Fibroblast of the aortic adventitia (primary cell): ENCODE measurements around the gene GJB1. TPM values are rescaled to one million over a fixed set of nuclear protein-coding genes. Genes with fewer than 3 reads are reported as not detected.

Experiments used
- DNase-seq: peaks from one replicate; pipeline ENCODE4 v3.0.0-alpha.2; 2010; ENCODE audit warnings: low read depth
- H3K4me3 ChIP-seq: 2 replicates; pipeline ENCODE4 v1.5.1; 2011; ENCODE audit warnings: low read depth, mild to moderate bottlenecking, control low read depth, low read length, moderate library complexity
- total RNA-seq: library from RNA; depleted of rRNA; stranded (reverse); fragments of >200 nt; gene quantifications from 2 replicates; pipeline ENCODE4 v1.2.3, GENCODE V29; 2012; ENCODE audit warnings: low replicate concordance
- TF ChIP-seq, protein P1 (sequence below): IDR thresholded peaks from 2 replicates; pipeline ENCODE4 v1.5.1; 2011; ENCODE audit warnings: mild to moderate bottlenecking, low read length, control low read depth, inconsistent platforms; ENCODE audit not compliant: insufficient read depth

Gene GJB1
- total RNA-seq, 1 donor, result not detected

DNA sequence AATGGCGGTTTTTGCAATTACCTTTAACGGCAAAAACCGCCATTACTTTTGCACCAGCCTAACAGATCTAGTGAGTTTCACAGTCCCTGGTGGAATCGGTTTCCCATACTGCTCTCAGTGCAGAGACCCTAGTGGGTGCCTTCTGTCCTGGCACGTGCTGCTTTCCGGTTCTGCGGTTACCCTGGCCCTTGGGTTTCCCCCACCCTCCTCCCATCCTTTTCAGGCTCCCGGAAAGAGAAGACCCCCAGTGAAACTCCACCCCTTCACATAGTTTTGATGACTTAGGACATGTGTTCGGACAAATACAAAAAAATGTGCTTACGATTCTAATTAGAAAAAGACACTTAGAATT, 41.5 kb upstream of the GJB1 start:
- peak overlapping the region; percentile 66 for H3K4me3 ChIP-seq
- TF ChIP-seq, protein P1, sequence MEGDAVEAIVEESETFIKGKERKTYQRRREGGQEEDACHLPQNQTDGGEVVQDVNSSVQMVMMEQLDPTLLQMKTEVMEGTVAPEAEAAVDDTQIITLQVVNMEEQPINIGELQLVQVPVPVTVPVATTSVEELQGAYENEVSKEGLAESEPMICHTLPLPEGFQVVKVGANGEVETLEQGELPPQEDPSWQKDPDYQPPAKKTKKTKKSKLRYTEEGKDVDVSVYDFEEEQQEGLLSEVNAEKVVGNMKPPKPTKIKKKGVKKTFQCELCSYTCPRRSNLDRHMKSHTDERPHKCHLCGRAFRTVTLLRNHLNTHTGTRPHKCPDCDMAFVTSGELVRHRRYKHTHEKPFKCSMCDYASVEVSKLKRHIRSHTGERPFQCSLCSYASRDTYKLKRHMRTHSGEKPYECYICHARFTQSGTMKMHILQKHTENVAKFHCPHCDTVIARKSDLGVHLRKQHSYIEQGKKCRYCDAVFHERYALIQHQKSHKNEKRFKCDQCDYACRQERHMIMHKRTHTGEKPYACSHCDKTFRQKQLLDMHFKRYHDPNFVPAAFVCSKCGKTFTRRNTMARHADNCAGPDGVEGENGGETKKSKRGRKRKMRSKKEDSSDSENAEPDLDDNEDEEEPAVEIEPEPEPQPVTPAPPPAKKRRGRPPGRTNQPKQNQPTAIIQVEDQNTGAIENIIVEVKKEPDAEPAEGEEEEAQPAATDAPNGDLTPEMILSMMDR, result no peak
- no peak for DNase-seq

DNA sequence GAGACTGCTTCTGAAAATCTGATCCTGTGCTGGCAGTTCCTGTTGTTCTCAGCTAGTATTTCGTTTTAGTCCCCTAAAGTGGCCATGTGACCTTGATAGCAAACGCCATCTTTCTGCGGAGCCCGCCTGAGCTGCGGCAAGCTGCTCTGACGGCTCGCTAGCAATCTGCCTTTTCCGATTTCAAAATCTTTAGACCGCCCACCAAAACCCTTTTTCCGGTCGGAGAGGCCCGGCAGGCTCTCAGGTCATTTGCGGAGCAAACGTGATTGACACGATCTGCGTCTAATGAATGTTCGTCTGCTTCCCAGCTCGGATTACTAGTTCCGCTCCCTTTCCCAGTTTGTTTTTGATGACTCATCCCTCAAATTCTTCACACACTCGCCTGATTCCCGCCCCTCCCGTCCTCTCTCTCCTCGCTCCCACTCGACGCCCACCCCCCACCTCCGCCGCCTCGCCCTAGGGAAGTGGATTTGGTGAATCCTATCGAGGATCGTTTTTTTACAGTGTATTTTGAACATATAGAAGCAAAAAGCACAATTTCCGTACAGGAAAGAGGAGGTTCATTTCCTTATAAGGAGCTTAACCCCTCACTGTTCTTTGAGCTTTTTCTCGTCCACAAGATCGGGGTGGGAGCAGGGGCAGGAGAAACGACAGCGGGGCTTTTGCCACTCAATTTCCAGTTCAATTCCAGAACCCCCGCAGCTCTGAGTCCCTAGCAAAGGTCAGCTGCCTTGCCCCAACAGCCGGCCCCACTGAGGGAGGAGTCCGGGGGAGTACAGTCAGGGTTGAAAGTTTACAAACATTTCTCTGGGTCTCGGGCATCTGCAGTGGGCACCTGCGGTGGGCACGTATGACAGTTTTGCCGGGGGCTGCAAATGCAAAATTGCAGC, 40.9 kb upstream of the GJB1 start:
- DNase-seq, result peak; percentile 97
- TF ChIP-seq, protein P1, result no peak
- H3K4me3 ChIP-seq, result peak overlapping the region; percentile 66

DNA sequence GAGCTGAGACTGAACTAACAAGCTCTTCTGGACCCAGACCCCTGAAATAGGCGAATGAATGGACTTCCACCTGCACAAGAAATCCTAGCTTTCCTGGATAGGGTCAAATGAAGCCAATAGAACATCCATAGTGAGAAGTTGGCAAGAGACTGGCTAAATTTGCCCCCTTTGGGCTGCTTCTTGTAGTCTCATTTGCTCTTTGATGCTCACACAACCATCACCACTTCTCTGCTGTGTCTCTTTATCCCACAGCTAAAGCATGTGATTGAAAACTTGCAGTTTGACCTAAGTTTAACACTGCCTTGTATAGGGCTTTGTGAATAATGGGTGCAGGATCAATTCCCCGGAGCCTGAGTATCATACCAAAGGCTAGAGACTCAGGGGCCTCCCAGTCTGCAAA, 40.2 kb upstream of the GJB1 start:
- H3K4me3 ChIP-seq, result no peak overlapping the region
- DNase-seq, result no peak
- TF ChIP-seq, protein P1, result no peak

DNA sequence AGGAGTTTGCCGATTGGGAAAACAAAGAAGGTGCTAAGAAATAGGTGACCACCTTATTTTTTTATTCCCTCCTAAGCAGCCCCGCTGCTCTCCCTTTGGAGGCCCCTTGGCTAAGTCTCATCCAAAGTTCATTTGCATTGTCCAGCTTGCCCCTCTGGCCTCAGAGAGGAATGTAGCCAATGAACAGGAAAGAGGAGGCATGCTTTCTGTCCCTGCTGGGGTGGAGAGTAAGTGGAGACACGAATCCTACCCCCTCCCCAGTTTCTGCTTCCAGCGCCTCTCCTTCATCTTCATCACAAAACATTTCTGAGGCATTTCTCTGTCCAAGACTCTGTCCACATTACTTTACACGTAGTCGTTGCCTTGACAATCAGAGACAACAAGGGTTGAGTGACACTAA, 39.7 kb upstream of the GJB1 start:
- TF ChIP-seq, protein P1, result no peak
- DNase-seq, result no peak
- no peak overlapping the region for H3K4me3 ChIP-seq

DNA sequence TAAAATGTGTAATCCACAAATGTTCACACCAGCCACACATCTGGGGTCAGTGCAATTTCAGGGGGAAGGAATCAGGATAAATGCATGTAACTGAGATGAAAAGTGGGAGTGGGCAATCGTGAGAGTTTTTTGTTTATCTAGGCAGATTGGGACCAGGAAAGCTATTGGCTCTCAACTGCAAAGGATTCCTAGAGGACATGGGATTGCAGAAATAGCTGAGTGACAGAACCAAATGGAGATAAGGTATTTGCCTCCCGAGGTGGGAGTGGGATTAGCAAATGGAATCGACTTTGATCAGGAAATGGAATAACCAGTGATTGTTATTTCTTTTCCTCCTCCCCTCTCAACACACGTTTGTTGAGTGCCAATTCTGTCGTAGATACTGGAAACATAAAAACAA, 38.9 kb upstream of the GJB1 start:
- TF ChIP-seq, protein P1, result no peak
- no peak for DNase-seq

DNA sequence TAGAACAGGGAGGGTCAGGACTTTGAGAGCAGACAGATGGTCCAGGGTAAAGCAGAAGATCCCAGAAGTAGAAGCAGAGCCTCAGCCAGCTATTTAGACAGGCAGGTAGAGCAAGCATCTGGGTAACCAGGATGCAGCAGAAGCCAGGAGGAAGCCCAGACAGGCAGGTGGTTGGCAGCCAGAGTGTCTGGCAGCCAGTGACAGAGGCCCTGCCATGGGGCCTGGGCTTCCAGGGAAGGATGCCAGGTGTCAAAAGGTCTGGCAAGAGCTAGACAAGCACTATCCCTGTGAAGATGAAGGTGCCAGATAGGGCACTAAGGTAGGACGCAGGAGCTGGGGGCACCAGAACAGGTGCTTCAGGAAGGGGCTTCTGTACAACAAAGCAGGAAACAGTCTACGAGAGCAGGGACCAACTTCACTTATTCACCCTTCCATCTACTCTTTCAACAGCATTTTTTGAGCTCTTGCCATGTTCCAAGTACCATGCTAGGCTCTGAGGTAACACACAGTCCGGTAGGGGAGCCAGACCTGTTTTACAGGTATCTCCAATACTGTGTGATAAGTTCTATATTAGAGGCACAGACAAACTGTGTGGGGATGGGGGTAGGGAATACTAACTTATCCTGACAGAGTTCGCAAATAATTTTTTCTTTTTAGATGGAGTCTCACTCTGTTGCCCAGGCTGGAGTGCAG, 38.1 kb upstream of the GJB1 start:
- DNase-seq, result no peak
- H3K4me3 ChIP-seq, result no peak overlapping the region
- TF ChIP-seq, protein P1, result no peak

More for the DNA sequence above, 38.9 kb upstream of the GJB1 start:
- H3K4me3 ChIP-seq, result no peak overlapping the region
